H1 (cell line): ENCODE results near the gene GABPB2. TPM values are rescaled to one million over a fixed set of nuclear protein-coding genes. Genes with fewer than 3 reads are reported as not detected.

Experiments
- E2F6 ChIP-seq: IDR thresholded peaks from 2 replicates; pipeline ENCODE4 v1.6.1; 2012; ENCODE audit warnings: inconsistent platforms
- polyA plus RNA-seq, 7 experiments: library from polyadenylated mRNA; depleted of rRNA in 3 of 7; stranded (reverse) in 5 of 7; unstranded in 2 of 7; fragments of >200 nt in 5 of 7; fragments of 200-250 nt in 2 of 7; gene quantifications; 1 replicate in 5 of 7; 2 replicates in 1 of 7; 4 replicates in 1 of 7; pipeline versions ENCODE4 v1.2.1 to v1.2.3, GENCODE V29; 2011 to 2013; ENCODE audit warnings: missing spikeins in 2 of 7, mixed read lengths in 2 of 7
- total RNA-seq: library from RNA; stranded (reverse); fragmentation: NEBNext Ultra II Directional; extraction: Animal tissue kit (Norgen Biotek cat#: 25700); gene quantifications from 2 replicates; pipeline ENCODE4 v1.2.1, GENCODE V29; 2021

Gene GABPB2
- total and polyA plus RNA-seq, 2 of the 8 experiments (the other 6 are each of a cell fraction or from before 2014, with no cell fraction given), result 1.8 to 2.4 TPM

- no peak for TF ChIP-seq E2F6
Observed at GRCh38 chr1:151164732-151165280, 94.2 kb downstream of the GABPB2 start (continued).
